SH-SY5Y (cell line): ENCODE results near the gene ZNF26.

Experiments used
- GATA2 ChIP-seq: IDR thresholded peaks from 2 replicates; pipeline ENCODE4 v1.6.1; 2011; ENCODE audit warnings: mild to moderate bottlenecking, low read depth, low read length
- GATA3 ChIP-seq: IDR thresholded peaks from 2 replicates; pipeline ENCODE4 v1.6.1; 2011; ENCODE audit warnings: low read depth, mild to moderate bottlenecking, low read length, moderate library complexity

DNA sequence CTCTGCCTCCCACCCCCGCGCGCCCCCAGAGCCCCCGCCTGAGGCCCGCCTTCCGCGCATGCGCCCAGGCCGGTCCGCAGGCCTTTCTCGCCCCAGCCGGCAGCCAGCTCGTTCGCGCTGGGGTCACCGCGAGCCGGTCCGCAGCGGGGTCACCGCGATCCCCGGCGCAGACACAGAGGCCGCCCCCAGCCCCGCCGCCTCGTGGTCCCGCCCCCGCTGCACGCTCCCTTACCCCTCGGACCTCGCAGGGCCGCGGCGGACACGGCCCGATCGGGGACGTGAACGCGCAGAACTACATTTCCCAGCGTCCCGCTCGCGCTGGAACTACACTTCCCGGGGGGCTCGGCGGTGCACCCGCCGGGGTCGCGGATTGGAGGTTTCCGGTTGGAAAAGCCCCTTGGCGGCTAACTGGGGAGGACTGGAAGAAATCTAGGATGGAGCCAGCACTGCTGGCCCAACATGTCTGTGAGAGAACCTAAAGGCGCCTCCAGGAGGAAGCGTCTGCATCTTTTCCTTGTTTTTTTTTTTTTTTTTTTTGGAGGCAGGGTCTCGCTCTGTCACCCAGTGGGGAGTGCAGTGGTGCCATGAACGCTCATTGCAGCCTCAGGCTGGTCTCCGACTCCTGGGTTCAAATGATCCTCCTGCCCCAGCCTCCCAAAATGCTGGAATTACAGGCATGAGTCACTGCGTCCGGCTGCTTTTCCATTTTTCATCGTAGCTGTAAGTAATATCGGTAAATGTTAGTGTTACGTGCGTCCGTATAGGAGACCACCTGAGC is 30.0 kb upstream of the ZNF26 start, which contains the start of gene ZNF605:
- TF ChIP-seq GATA3, result no peak
- no peak for TF ChIP-seq GATA2
